HL-60/S4 (cell line): ENCODE results near the gene TREH.

Experiments
- in situ Hi-C: fragments of 300-500 bp; cut with MboI; formaldehyde crosslinking; loops from 2 replicates; pipeline ENCODE4 v1.14.3; 2022; ENCODE audit warnings: low sequenced_read_pairs

The TREH gene

GRCh38 chr11:118653684-118654390 is 25.6 kb downstream of the TREH start:
- in situ Hi-C loops, result no loop called here

- in situ Hi-C loops, result no loop called here
Measured at GRCh38 chr11:118652681-118653181, 26.7 kb downstream of the TREH start.

DNA sequence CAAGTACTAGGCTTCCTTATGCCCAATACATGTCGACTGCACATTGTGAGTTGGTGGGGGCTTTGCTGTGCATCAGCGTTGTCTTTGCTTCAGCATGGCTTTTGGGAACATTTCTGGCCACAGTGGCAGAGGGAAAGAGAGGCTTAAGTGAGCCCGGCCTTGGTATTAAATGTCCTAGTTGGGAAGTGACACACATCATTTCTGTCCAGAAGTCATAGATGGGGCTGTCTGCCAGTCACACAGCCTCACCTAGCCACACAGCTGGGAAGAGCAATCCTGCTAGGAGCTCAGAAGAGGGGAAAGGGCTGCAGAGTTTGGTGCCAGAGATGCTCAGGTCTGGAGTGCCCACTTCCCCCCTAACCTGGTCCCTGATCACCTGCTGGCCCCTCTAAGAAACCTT is 27.6 kb downstream of the TREH start:
- in situ Hi-C loops, result no loop called here

DNA sequence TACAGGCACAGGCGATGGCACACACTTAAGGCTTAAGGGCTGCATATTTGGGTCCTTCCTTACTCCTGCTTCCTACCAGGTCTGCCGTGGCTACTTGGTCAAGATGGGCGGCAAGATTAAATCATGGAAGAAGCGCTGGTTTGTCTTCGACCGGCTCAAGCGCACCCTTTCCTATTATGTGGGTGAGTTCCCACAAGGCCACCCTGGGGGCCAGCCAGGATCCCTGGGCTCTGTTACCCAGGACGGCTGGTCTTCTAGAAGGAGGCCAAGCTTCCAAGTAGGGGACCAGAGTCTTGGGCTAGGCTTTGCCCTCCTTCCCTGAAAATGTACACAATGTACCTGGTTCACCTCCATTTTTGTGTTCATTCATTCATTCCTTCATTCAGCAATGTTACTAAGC is 29.1 kb downstream of the TREH start:
- in situ Hi-C loops, result no loop called here

- in situ Hi-C loops, result no loop called here
Measured at GRCh38 chr11:118649941-118650340, 29.5 kb downstream of the TREH start.

GRCh38 chr11:118648291-118648690 is 31.2 kb downstream of the TREH start:
- in situ Hi-C loops, result no loop called here

GRCh38 chr11:118646393-118646792 is 33.1 kb downstream of the TREH start:
- in situ Hi-C loops, result no loop called here

DNA sequence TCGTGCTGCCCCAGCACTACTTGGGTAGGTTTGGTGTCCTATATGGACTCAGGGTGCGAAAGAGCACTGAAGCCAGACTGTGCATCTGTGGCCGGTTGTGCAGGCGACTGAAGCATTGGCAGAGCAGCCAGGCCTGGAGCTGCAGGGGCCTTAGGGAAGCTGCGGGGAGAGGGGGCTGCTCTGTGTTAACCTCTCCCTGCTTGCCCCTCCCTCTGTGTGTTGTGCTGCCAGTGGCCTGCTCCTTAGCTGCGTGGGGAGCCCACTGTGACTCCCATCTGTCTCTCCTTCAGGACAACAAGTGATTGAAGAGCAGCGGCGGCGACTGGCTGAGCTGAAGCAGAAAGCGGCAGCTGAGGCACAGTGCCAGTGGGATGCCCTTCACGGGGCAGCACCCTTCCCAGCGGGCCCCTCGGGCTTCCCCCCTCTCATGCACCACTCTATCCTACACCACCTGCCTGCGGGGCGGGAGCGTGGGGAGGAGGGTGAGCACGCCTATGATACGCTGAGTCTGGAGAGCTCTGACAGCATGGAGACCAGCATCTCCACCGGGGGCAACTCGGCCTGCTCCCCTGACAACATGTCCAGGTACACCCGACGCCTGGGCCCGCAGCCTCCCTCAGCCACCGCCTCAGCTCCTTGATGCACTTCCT is 34.3 kb downstream of the TREH start:
- in situ Hi-C loops, result no loop called here

DNA sequence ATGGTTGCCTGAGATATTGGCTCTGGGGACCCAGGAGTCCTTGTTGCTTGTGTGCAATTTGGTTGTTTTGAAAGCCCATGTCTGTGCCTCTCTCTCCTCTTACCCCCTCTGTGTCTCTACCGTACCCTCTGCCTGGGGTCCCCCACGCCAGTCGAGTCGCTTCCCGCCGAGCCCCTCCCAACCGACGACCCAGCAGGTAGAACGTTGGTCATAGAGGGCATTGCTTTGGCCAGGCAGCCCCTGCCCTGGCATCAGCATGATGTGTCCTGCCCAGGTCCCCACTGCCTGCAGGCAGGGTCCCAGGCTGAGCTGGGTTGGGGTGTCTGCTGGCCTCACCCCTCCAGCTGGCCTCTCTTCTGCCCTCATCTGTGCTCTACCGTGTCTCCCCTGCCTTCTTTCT is 35.0 kb downstream of the TREH start:
- in situ Hi-C loops, result no loop called here

- in situ Hi-C loops, result no loop called here
Measured at GRCh38 chr11:118643995-118644345, 35.5 kb downstream of the TREH start.

DNA sequence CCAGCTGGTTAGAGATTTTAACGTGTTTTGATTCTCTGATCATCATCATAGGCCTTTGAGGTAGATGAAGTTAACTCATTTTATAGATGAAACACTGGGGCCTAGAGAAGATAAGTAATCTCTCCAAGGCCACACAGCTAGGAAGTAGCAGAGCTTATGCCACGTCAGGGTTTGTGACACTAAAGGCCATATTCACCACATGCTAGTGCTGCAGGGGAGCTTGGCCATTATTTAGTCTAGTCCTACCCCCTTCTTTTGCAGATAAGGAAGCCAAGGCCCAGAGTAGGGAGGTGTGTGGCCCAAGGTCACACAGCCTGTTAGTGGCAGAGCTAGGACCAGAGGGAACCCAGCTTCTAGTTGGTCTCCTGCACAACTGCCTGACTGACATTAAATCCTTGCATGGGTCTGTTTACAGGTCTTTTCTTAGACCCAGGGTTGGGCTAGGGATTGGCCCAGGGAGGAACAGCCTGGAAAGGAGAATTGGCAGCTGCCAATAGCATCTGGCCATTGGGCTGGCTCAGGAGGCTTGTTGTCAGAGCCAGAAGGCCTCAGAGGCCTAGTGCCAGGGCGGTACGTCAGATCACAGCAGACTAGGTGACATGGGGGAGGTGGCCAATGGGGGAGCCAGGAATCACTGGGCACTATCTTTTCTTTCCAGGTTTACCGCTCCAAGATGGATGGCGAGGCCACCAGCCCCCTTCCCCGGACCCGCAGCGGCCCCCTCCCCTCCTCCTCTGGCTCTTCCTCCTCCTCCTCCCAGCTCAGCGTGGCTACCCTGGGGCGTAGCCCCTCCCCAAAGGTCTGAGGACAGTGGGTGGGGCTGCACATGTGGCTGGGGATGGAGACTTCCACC is 36.1 kb downstream of the TREH start:
- in situ Hi-C loops, result no loop called here

DNA sequence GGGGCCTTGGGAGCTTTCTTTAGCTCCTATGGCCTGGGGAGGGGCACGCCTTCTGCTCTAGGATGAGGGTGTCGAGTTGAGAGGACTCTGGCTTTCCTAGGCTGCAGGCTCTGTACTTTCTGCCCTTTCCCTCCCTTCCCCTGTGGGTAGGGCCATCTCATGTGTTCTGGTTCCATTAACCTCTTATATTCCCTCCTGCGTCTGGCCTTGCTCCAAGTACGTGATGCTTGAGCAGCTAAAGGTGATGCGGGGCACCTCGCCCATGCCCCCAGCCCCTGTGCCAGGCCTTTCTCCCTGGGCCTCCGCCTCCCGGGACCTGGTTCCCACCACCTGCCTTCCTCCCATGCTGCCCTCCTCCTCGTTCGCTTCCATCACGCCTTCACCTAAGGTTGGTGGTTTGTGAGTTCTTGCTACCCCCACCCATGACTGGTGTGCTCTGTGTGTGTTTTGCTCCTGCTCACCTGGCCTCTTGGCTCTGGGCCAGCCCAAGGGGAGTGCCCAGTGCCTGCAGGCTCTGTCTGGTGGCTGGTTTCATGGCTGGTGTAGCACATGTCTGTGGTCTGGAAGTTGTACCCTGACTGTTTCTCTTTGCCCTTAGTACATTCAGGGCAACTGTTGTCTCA is 37.9 kb downstream of the TREH start:
- in situ Hi-C loops, result no loop called here

DNA sequence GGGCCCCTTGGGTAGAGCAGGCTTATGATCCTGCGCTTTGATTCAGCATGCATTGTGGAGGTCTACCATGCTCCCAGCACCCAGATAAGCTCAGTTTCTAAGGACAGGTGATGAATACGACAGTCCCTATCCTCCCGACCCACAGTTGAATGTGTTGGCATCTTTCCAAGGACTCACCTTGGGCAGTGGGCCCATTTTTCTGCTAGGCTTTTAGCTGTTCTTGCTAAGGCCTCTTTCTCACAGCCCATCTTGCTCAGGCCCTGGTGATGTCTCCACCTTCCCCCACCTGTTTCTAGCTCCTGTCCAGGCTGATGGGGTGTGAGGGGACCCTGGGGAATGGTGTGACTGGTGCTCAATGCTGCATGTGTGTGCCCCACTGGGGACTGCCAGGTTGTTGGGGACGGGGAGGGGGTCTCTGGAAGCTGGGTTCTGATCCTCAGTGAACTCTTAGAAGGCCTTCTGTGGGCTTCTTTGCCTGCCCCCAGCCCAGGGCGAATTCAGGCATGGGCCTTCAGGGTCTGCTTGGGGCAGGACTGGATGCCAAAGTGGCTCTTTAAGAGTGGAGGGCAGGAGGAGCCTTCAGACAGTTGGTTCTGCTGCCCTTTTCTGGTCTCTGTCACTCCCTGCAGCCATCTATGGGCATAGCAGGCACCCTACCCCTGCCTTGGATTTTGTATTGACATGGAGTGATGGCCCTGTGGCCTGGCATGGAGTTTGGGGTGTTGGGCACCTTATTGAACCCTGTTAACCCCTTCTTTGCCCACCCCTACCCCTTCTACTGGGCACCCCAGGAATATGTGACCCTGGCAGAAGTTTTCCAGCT is 38.9 kb downstream of the TREH start:
- in situ Hi-C loops, result no loop called here

GRCh38 chr11:118639899-118640298 is 39.6 kb downstream of the TREH start:
- in situ Hi-C loops, result no loop called here

- in situ Hi-C loops, result no loop called here
Measured at GRCh38 chr11:118638726-118639125, 40.7 kb downstream of the TREH start.

GRCh38 chr11:118636569-118637290 is 42.7 kb downstream of the TREH start:
- in situ Hi-C loops, result no loop called here

GRCh38 chr11:118635642-118636041 is 43.8 kb downstream of the TREH start:
- in situ Hi-C loops, result no loop called here

- in situ Hi-C loops, result no loop called here
Measured at GRCh38 chr11:118635237-118635591, 44.2 kb downstream of the TREH start.

GRCh38 chr11:118634431-118635236 is 44.8 kb downstream of the TREH start:
- in situ Hi-C loops, result no loop called here
